BLaER1 treated with 17β-estradiol and CSF1 and Interleukin-3, amounts not matched to agents 10 nM and 100 nM (cell line): ENCODE measurements around the gene PCF11.

Experiments used
- H3K27ac ChIP-seq, 11 experiments: shearing (Covaris generic); formaldehyde crosslinking; 2 replicates each; pipeline ENCODE4 v1.8.1; 2022
- H3K27me3 ChIP-seq, 11 experiments: shearing (Covaris generic); formaldehyde crosslinking; 2 replicates each; pipeline ENCODE4 v1.8.1; 2022
- H3K36me3 ChIP-seq, 11 experiments: shearing (Covaris generic); formaldehyde crosslinking; 2 replicates each; pipeline ENCODE4 v1.8.1; 2022
- H3K4me1 ChIP-seq, 10 experiments: shearing (Covaris generic); formaldehyde crosslinking; 2 replicates each; pipeline ENCODE4 v1.8.1; 2022
- H3K4me2 ChIP-seq, 11 experiments: shearing (Covaris generic); formaldehyde crosslinking; 2 replicates each; pipeline ENCODE4 v1.8.1; 2022
- H3K4me3 ChIP-seq, 10 experiments: shearing (Covaris generic); formaldehyde crosslinking; 2 replicates each; pipeline ENCODE4 v1.8.1; 2022
- H3K9ac ChIP-seq, 11 experiments: shearing (Covaris generic); formaldehyde crosslinking; 2 replicates each; pipeline ENCODE4 v1.8.1; 2022
- H3K9me3 ChIP-seq, 11 experiments: shearing (Covaris generic); formaldehyde crosslinking; replicated peaks in 1 of 11; 2 replicates each; pipeline ENCODE4 v1.8.1; 2022
- H4K20me1 ChIP-seq, 11 experiments: shearing (Covaris generic); formaldehyde crosslinking; 2 replicates each; pipeline ENCODE4 v1.8.1; 2022
- Cebpa-rat ChIP-seq, 11 experiments: shearing (Covaris generic); IDR thresholded peaks; 2 replicates each; pipeline ENCODE4 v1.8.1; 2022

Gene PCF11

GRCh38 chr11:83219095-83219494, 62.2 kb downstream of the PCF11 start:
- Histone ChIP-seq H4K20me1 (no peaks in the 10 kb centered on the region), H3K27me3 (no peaks in the 10 kb centered on the region), H3K4me2 (no peak overlapping the region), H3K4me1 (no peaks in the 10 kb centered on the region), H3K27ac (no peak overlapping the region), H3K4me3 (no peak overlapping the region), H3K9ac (no peak overlapping the region), H3K36me3 (peaks cover 0 to 23% (median 0%) of the 10 kb centered on the region in 11 experiments; a peak in 4 of 22 replicates), H3K9me3 (no peaks in the 10 kb centered on the region)
- no peak for TF ChIP-seq Cebpa-rat (IDR thresholded peaks at IDR 0.05)

DNA sequence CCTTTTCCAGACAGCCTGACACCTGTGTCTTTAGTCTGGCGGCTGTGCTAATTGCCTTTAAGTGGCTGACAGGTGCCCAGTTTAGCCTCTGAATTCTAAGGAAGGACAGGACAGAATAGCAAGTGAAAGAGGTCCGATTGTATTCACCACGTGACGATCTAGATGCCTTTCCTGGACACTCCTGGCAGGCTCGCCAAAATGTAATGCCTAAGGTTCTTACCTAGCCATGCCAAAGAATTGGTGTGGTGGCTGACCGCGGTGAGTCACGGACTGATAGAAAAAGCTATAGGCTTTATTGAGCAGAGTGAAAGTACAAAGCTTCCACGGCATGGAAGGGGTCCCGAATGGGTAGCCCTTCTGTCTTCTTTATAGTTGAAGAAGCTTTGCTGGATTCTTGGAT, 63.3 kb downstream of the PCF11 start:
- no peak overlapping the region for H3K9ac ChIP-seq
- no peaks in the 10 kb centered on the region for H3K27me3 ChIP-seq
- peaks cover 0 to 14% (median 0%) of the 10 kb centered on the region in 11 experiments; a peak in 2 of 22 replicates for H3K36me3 ChIP-seq
- no peak overlapping the region for H3K4me3 ChIP-seq
- no peaks in the 10 kb centered on the region for H4K20me1 ChIP-seq
- no peak overlapping the region for H3K4me2 ChIP-seq
- no peak for TF ChIP-seq Cebpa-rat (IDR thresholded peaks at IDR 0.05)
- no peaks in the 10 kb centered on the region for H3K9me3 ChIP-seq
- H3K27ac ChIP-seq: no peak overlapping the region
- H3K4me1 ChIP-seq: no peaks in the 10 kb centered on the region

DNA sequence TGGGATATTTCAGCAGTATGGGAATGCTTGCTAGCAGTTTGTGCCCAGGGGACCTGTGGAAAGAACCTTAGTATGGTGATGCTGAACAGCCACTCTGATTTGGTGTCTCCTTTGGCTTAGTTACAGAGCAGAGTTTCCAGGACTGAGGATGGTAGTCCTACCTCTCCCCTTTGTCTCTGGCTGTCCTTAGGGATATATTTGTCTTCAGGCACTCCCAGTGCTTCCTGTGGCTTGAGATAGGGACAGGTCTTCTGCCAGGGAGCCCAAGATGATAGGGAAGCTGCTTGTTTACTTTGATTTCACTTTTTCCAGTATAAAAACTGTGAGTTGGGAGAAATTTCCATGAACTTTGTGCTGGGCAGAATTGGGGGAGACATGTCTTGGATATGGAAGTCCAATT, 64.8 kb downstream of the PCF11 start:
- no peak overlapping the region for H3K27ac ChIP-seq
- H3K4me2 ChIP-seq: no peak overlapping the region
- H3K27me3 ChIP-seq: no peaks in the 10 kb centered on the region
- no peaks in the 10 kb centered on the region for H3K4me1 ChIP-seq
- H3K4me3 ChIP-seq: no peak overlapping the region
- peaks cover 0 to 5% (median 0%) of the 10 kb centered on the region in 11 experiments; a peak in 1 of 22 replicates for H3K36me3 ChIP-seq
- no peak overlapping the region for H3K9ac ChIP-seq
- no peaks in the 10 kb centered on the region for H3K9me3 ChIP-seq
- no peak for TF ChIP-seq Cebpa-rat (IDR thresholded peaks at IDR 0.05)
- no peaks in the 10 kb centered on the region for H4K20me1 ChIP-seq

GRCh38 chr11:83222499-83222898, 65.6 kb downstream of the PCF11 start:
- Histone ChIP-seq H3K27ac (no peak overlapping the region), H3K9me3 (no peaks in the 10 kb centered on the region), H4K20me1 (no peaks in the 10 kb centered on the region), H3K4me3 (no peak overlapping the region), H3K9ac (no peak overlapping the region), H3K36me3 (no peaks in the 10 kb centered on the region), H3K4me1 (no peaks in the 10 kb centered on the region), H3K27me3 (no peaks in the 10 kb centered on the region), H3K4me2 (no peak overlapping the region)
- TF ChIP-seq Cebpa-rat (IDR thresholded peaks at IDR 0.05): no peak

- Histone ChIP-seq H3K4me3 (no peak overlapping the region), H3K9ac (no peak overlapping the region), H4K20me1 (no peaks in the 10 kb centered on the region), H3K36me3 (no peaks in the 10 kb centered on the region), H3K9me3 (no peaks in the 10 kb centered on the region), H3K27ac (no peak overlapping the region), H3K27me3 (no peaks in the 10 kb centered on the region), H3K4me1 (no peaks in the 10 kb centered on the region), H3K4me2 (no peak overlapping the region)
- no peak for TF ChIP-seq Cebpa-rat (IDR thresholded peaks at IDR 0.05)
Measured at GRCh38 chr11:83223457-83223856, 66.5 kb downstream of the PCF11 start.

GRCh38 chr11:83235825-83236224, 78.9 kb downstream of the PCF11 start:
- no peak overlapping the region for H3K27ac ChIP-seq
- no peaks in the 10 kb centered on the region for H4K20me1 ChIP-seq
- no peak overlapping the region for H3K4me2 ChIP-seq
- H3K36me3 ChIP-seq: no peaks in the 10 kb centered on the region
- H3K4me3 ChIP-seq: no peak overlapping the region
- no peaks in the 10 kb centered on the region for H3K9me3 ChIP-seq
- H3K4me1 ChIP-seq: no peaks in the 10 kb centered on the region
- no peaks in the 10 kb centered on the region for H3K27me3 ChIP-seq
- H3K9ac ChIP-seq: no peak overlapping the region
- TF ChIP-seq Cebpa-rat (IDR thresholded peaks at IDR 0.05): no peak
